SK-N-SH treated with all-trans-retinoic acid at 6 μM for 48 hours (cell line): ENCODE measurements around the gene CEP128.

Source experiments
- ATAC-seq: fragments of 200-7000 bp; cut with Tn5 transposase; 3 replicates; pipeline ENCODE4 v1.9.1; 2020; ENCODE audit warnings: mild to moderate bottlenecking, moderate library complexity
- ARNTL ChIP-seq: fragments of 450-650 bp; formaldehyde crosslinking; IDR thresholded peaks from 2 replicates; pipeline ENCODE4 v1.5.0; 2020; ENCODE audit warnings: low read depth, mild to moderate bottlenecking, moderate library complexity, borderline replicate concordance
- BACH2 ChIP-seq: fragments of 250-450 bp; sonication (Bioruptor Pico); IDR thresholded peaks from 2 replicates; pipeline ENCODE4 v1.9.0; 2021; ENCODE audit warnings: mild to moderate bottlenecking, borderline replicate concordance
- CREB5 ChIP-seq: fragments of 250-450 bp; sonication (Bioruptor Pico); IDR thresholded peaks from 2 replicates; pipeline ENCODE4 v1.5.1; 2020; ENCODE audit warnings: low read depth, mild to moderate bottlenecking, moderate library complexity
- CSDC2 ChIP-seq: fragments of 250-450 bp; sonication (Bioruptor Pico); IDR thresholded peaks from 2 replicates; pipeline ENCODE4 v1.5.0; 2020; ENCODE audit warnings: mild to moderate bottlenecking, moderate library complexity
- CSRNP3 ChIP-seq: fragments of 250-450 bp; sonication (Bioruptor Pico); IDR thresholded peaks from 2 replicates; pipeline ENCODE4 v1.5.1; 2021; ENCODE audit warnings: mild to moderate bottlenecking, moderate library complexity
- ESRRG ChIP-seq: fragments of 250-450 bp; sonication (Bioruptor Pico); IDR thresholded peaks from 2 replicates; pipeline ENCODE4 v1.6.1; 2021; ENCODE audit warnings: mild to moderate bottlenecking
- GLIS3 ChIP-seq: fragments of 250-450 bp; sonication (Bioruptor Pico); IDR thresholded peaks from 2 replicates; pipeline ENCODE4 v1.5.0; 2020; ENCODE audit warnings: mild to moderate bottlenecking, moderate library complexity
- ISL1 ChIP-seq: fragments of 250-450 bp; sonication (Bioruptor Pico); IDR thresholded peaks from 2 replicates; pipeline ENCODE4 v2.1.2; 2022; ENCODE audit warnings: mild to moderate bottlenecking, moderate library complexity
- OSR1 ChIP-seq: fragments of 250-450 bp; sonication (Bioruptor Pico); IDR thresholded peaks from 2 replicates; pipeline ENCODE4 v1.8.0; 2022; ENCODE audit warnings: moderate library complexity, mild to moderate bottlenecking, inconsistent platforms
- PATZ1 ChIP-seq: fragments of 250-450 bp; sonication (Bioruptor Pico); IDR thresholded peaks from 2 replicates; pipeline ENCODE4 v1.8.0; 2020; ENCODE audit warnings: mild to moderate bottlenecking, moderate library complexity, borderline replicate concordance
- POU6F1 ChIP-seq: fragments of 250-450 bp; sonication (Bioruptor Pico); IDR thresholded peaks from 2 replicates; pipeline ENCODE4 v1.8.0; 2021; ENCODE audit warnings: low read depth, mild to moderate bottlenecking, moderate library complexity, borderline replicate concordance
- PPARA ChIP-seq: fragments of 250-450 bp; sonication (Bioruptor Pico); IDR thresholded peaks from 2 replicates; pipeline ENCODE4 v1.5.0; 2020; ENCODE audit warnings: mild to moderate bottlenecking, borderline replicate concordance
- RARB ChIP-seq: fragments of 250-450 bp; sonication (Bioruptor Pico); IDR thresholded peaks from 2 replicates; pipeline ENCODE4 v1.8.0; 2021; ENCODE audit warnings: mild to moderate bottlenecking, moderate library complexity
- TCF4 ChIP-seq: fragments of 250-450 bp; sonication (Bioruptor Pico); IDR thresholded peaks from 2 replicates; pipeline ENCODE4 v1.8.0; 2021; ENCODE audit warnings: mild to moderate bottlenecking, moderate library complexity, borderline replicate concordance
- TSHZ2 ChIP-seq: fragments of 250-450 bp; sonication (Bioruptor Pico); IDR thresholded peaks from 2 replicates; pipeline ENCODE4 v1.5.0; 2020; ENCODE audit warnings: mild to moderate bottlenecking, moderate library complexity
- ZFP3 ChIP-seq: fragments of 250-450 bp; sonication (Bioruptor Pico); IDR thresholded peaks from 2 replicates; pipeline ENCODE4 v1.5.0; 2020; ENCODE audit warnings: mild to moderate bottlenecking, moderate library complexity
- ZFP30 ChIP-seq: fragments of 450-650 bp; formaldehyde crosslinking; IDR thresholded peaks from 2 replicates; pipeline ENCODE4 v1.5.0; 2022; ENCODE audit warnings: mild to moderate bottlenecking, moderate library complexity
- ZNF70 ChIP-seq: fragments of 450-650 bp; formaldehyde crosslinking; IDR thresholded peaks from 2 replicates; pipeline ENCODE4 v1.5.0; 2020; ENCODE audit warnings: mild to moderate bottlenecking, moderate library complexity
- ZNF8 ChIP-seq: fragments of 450-650 bp; formaldehyde crosslinking; IDR thresholded peaks from 2 replicates; pipeline ENCODE4 v1.5.0; 2020; ENCODE audit warnings: mild to moderate bottlenecking, moderate library complexity

CEP128 gene

GRCh38 chr14:80698974-80699373, 242.6 kb downstream of the CEP128 start:
- ATAC-seq, result no peak
- TF ChIP-seq PPARA (no peak), BACH2 (no peak), ESRRG (no peak), ARNTL (CRISPR knock-in tag) (no peak), RARB (CRISPR knock-in tag) (no peak), ZFP30 (CRISPR knock-in tag) (no peak), ZNF8 (CRISPR knock-in tag) (no peak), ZFP3 (no peak), TSHZ2 (CRISPR knock-in tag) (no peak), CREB5 (CRISPR knock-in tag) (no peak), TCF4 (CRISPR knock-in tag) (no peak), POU6F1 (no peak), ZNF70 (CRISPR knock-in tag) (no peak), ISL1 (CRISPR knock-in tag) (no peak), PATZ1 (no peak)

GRCh38 chr14:80695869-80696268, 245.7 kb downstream of the CEP128 start:
- TF ChIP-seq OSR1 (CRISPR knock-in tag), result no peak
- TF ChIP-seq ZNF8 (CRISPR knock-in tag), result no peak
- TF ChIP-seq BACH2, result no peak
- no peak for TF ChIP-seq CSRNP3 (CRISPR knock-in tag)
- no peak for TF ChIP-seq RARB (CRISPR knock-in tag)
- no peak for TF ChIP-seq ARNTL (CRISPR knock-in tag)
- no peak for TF ChIP-seq ZFP30 (CRISPR knock-in tag)
- TF ChIP-seq ISL1 (CRISPR knock-in tag), result no peak
- TF ChIP-seq ZFP3, result no peak
- TF ChIP-seq GLIS3 (CRISPR knock-in tag), result no peak
- no peak for TF ChIP-seq POU6F1
- no peak for TF ChIP-seq CSDC2 (CRISPR knock-in tag)
- no peak for TF ChIP-seq PPARA
- TF ChIP-seq ZNF70 (CRISPR knock-in tag), result no peak
- ATAC-seq, result no peak

- ATAC-seq, result no peak
- TF ChIP-seq TCF4 (CRISPR knock-in tag) (no peak), POU6F1 (no peak), TSHZ2 (CRISPR knock-in tag) (no peak)
Observed at GRCh38 chr14:80692903-80693302, 248.6 kb downstream of the CEP128 start.
